GM18502 (cell line): ENCODE measurements around the gene GYPA.
"Not testable (repeated sequence)": the region's sequence is repeated elsewhere in the genome, so short reads cannot be mapped to it uniquely, and the experiment has no call there.

Source experiments
- ATAC-seq: cut with Tn5 transposase; IDR thresholded peaks from one replicate; pipeline ENCODE4 v1.9.1; 2021; ENCODE audit warnings: mild to moderate bottlenecking; ENCODE audit not compliant: unreplicated experiment, poor library complexity

Gene GYPA

DNA sequence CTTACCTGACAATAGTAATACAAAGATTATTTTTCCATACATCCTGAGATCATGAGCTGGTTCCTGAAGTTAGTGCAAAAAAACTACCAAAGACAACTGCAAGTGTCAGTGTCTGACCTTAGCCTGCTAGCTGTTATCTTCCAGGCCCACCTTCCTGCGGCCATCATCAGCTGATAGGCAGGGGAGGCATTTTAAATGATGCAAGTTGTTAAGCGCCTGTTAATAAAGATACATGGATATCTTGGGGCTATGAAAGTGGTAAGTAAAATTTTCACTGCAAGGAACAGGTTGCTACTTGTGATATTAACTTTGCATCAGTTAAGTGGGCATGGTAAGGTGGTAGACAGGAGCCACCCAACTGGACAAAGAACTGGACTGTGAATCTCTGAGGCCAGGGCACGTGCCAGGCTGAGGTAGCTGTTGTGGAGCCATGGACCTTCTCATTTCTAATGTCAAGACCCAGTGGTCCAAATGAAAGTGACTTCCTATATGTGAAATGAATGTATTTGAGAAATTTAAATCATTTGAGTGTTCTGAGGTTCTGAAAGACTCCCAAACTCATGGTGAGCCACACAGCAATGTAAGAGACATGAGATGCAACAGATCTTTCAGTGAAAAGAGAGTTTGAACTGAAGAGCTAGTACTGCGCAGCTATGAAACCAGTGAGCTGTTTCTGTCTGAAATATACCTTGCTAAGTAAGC, at the start of gene GYPA:
GYPA (minus strand) TSS at position 125 of the 702 bp plus-strand sequence; CDS start at position 42, 83 bp downstream.
- ATAC-seq = not testable (repeated sequence)

- no peak for ATAC-seq
Observed at GRCh38 chr4:144190009-144190408, 49.5 kb upstream of the GYPA start.

- ATAC-seq = no peak
Observed at GRCh38 chr4:144189121-144189520, 48.6 kb upstream of the GYPA start.

GRCh38 chr4:144185086-144185485, 44.6 kb upstream of the GYPA start:
- ATAC-seq = no peak

GRCh38 chr4:144183165-144183564, 42.6 kb upstream of the GYPA start:
- no peak for ATAC-seq

DNA sequence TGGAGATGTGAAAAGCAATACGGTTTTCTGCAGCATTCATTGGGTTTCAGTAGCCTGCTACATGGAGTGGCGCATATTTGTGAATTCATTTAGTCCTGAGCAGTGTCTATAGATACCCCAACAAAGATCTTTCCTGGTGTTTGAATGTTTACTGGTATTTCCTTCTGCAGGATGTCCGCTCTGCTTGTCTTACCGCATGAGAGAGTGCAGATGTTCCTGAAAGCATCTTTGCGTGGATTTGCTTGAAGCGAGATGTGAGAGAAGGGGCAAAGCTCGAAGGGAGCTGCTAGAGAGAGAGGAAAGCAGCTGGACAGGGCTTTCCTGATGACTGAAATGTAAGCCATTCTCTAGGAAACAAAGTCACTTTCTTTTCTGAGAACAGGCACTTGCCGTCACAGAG, 40.9 kb upstream of the GYPA start:
- ATAC-seq = no peak

DNA sequence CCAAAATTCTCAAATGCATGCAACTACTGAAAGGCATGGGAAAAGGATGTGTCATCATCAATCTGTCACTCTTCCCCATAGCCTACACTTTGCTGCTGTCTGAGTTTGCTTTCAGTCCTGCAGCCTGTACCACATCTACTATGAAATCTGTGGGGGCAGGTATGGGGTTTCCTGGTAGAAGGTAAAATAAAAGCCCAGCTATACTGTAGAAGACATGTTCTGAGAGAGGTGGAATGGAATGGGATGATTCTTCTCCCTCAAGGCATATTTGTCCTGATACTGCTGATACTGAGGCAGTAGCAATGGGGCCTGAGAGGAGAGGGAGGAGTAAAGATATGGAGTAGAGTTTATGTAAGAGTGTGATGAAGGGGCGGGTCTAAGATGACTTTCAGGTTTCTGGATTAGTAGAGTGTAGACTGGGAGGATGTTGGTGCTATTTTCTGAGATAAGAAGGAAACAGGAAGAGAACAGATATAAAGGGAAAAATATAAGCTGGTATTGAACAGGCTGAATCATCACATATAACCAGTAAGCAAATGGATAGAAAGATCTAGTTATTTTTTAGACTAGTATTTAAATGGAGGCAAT, 38.7 kb upstream of the GYPA start:
- no peak for ATAC-seq

DNA sequence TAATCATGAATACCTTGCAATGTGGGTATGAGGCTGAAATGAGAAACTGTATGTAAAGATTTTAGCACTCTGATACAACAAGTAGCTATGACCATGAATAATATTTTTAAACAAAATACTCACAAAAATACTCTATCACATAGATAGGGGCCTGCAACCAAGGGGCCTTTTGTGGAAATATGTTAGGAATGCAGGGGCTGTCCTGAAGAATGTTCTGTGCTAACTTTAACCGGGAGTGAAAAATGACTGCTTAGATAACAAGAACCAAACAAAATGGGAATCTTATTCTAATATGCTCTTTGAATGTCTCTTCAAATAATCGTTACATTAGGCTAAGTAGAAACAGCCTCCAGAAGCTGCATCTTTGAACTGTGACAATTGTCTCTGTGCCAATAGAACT, 37.9 kb upstream of the GYPA start:
- no peak for ATAC-seq

DNA sequence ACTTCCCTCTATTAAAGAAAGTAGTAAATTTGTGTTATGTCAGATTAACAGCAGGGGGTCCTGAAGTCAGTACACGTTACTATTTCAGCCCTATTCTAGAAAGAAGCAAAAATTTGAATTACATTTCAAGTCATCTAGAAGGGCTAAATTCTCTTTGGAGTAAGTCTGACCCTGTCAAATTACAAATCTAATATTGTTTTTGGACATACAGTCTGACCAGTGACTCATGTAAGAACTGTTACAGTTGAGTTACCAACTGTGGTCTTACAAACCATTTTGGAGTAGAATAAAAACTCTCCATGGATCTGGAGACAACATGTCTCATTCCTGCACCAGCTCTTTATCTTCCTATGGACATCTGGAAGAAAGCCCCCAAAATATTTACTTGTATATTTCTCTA, 36.0 kb upstream of the GYPA start:
- no peak for ATAC-seq

DNA sequence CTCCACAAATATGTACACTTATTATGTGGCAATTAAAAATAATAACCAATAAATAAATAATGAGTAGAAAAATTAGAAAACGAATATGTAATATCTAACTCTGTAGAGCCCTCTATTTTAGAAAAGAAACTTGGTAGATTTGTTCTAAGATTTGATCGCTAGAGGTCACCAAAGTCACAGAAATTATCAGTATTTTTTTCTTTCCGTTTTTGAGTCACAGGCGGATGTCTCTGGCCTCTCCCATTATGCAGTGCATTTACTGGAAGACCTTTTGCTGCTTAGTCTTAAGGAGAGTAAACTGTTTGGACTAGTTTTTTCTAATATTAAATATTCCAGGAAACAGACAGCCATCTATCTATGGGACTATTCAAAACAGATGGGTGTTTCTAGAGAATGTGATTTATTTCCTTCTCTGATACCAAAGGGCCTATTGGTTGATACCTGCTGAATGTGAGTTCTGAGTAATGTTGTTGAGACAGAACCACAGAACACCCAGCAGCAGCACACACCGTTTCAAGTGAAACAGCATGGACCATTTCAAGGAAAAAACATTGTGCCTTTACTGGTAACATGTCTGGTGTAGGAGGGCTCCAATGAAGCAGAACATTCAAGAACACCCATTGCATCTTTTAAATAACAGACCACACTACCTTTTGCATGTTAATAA, 34.0 kb upstream of the GYPA start:
- ATAC-seq = peak; percentile 84

GRCh38 chr4:144171697-144172096, 31.2 kb upstream of the GYPA start:
- no peak for ATAC-seq

GRCh38 chr4:144169211-144169610, 28.7 kb upstream of the GYPA start:
- no peak for ATAC-seq

- no peak for ATAC-seq
Observed at GRCh38 chr4:144154044-144154443, 13.5 kb upstream of the GYPA start.

GRCh38 chr4:144142690-144143326, 2.3 kb upstream of the GYPA start:
- peak; percentile 84 for ATAC-seq

DNA sequence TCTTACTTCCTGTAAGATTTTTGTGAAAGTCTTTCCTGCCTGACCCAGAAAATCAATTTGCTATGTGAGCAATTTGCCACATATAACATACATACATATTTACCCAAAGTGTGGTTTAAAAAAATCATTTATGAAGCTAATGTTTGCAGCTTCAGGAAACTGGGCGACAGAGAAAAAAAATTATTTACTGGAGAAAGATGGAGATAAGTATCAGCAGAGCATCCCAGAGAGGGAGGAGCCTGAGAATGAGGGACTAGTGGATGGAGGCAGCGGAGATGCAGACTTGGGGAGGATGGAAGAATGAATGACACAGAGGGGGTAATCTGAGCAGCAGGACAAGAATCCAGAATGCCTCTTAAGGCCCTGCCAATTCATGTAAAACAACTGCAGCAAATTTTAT, 975 bp upstream of the GYPA start:
- no peak for ATAC-seq

GRCh38 chr4:144139991-144140390, 527 bp downstream of the GYPA start:
- not testable (repeated sequence) for ATAC-seq

DNA sequence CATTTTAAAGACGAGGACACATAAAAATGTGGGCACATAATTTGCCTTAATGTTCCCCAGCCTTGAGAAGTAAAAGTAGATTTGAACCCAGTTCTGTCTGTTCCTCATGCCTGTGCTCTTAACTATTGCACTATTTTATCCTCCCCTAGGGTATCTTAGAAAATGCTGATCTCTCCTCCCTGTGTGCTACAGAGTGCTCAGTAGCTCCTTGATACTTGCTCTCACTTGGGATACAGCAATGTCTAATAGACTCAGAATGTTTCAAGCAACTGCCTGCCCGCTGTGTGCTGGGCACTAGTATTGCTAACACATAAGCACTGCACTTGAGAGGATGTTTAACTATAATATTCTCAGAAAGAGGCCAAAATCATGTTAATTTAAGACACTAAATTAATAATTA, 971 bp downstream of the GYPA start:
- ATAC-seq = not testable (repeated sequence)

GRCh38 chr4:144138239-144138638, 2.3 kb downstream of the GYPA start:
- ATAC-seq = not testable (repeated sequence)

GRCh38 chr4:144137137-144137931, 3.2 kb downstream of the GYPA start:
- ATAC-seq = not testable (repeated sequence)

DNA sequence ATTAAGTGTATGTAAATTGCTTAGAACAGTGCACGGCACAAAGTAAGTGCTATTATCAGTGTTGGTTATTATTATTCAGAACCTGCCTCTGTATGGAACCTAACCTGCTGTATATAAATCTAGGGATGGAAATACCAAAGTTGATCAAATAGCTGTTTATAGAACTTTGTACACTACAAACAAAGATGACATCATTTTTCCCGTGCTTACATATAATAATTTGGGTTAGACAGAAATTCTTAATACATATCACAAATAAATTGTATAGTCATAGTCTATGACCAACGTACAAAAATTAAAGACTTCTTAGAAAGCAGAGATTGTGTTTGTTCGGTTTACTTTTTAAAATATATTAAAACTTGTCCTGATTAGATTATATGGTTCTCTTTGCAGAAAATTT, 4.3 kb downstream of the GYPA start:
- ATAC-seq = not testable (repeated sequence)
